Fibroblast of skin of left quadriceps (primary cell): ENCODE data around the gene CPNE1.
"Not testable (repeated sequence)": the region's sequence is repeated elsewhere in the genome, so short reads cannot be mapped to it uniquely, and the experiment has no call there.

Experiments
- DNase-seq, 2 experiments: peaks; one replicate each; pipeline ENCODE4 v3.0.0-alpha.2; 2013; ENCODE audit warnings: low read depth in 2 of 2

Gene CPNE1

DNA sequence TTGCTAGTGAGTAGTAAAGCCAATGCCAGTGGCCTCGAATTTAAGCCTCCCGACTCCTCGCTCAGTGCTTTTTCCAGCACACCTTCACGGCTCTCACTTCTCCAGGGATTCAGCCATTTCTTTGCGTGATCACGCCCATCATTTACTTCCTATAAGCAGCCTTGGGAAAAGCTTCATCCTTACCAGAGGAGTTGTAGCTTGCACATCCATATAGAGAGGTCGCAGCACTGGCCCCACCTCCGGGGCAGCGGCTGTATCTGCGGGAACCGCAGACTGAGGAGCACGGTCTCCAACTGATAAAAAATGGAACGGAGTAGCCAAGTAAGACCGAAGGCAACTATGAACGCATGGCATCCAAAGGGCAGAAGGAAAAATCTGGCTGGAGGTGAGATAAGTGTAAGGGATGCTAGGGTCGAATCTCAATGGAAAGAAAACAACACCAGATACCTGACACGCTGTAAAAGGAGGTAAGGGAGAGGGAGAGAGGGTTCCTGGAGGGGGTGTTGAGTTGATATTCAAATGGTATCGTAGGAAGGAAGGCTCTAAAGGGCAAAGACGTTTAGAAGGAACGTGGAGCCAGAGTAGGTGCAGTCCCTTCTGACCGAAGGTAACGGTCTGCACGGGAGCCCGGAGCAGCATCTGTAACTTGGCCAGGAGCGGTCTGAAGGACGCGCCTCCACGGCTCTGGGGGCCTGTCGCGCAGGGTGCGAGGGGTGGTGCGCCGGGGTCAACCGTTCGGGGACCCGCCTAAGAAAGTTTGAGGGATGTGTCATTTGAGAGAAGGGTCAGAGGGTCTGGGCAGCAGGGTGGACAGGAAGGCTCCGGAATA, 33.8 kb upstream of the CPNE1 start:
- DNase-seq, result no peak

- no peak for DNase-seq
Observed at GRCh38 chr20:35697696-35698297, 33.1 kb upstream of the CPNE1 start.

DNA sequence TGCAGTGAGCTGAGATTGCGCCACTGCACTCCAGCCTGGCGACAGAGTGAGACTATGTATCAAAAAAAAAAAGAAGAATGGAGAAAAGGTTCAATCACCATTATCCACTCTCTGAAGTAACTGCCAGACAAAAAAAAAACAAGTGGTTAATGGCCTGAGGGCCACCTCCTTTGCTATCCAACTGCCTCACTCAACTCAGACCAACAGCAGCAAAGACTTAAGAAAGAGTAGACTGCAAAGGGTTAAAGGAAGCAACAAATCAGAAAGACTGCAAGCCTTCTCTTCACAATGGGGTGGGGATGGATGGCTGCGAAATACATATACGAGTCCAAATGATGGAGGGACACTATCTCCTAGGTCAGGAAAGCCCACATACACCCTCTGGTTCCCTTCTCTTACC, 31.3 kb upstream of the CPNE1 start:
- DNase-seq, result no peak

- DNase-seq, result no peak
Observed at GRCh38 chr20:35695245-35695749, 30.6 kb upstream of the CPNE1 start.

- DNase-seq, result no peak
Observed at GRCh38 chr20:35690265-35690664, 25.6 kb upstream of the CPNE1 start.

- not testable (repeated sequence) for DNase-seq
Observed at GRCh38 chr20:35686872-35687271, 22.2 kb upstream of the CPNE1 start.

DNA sequence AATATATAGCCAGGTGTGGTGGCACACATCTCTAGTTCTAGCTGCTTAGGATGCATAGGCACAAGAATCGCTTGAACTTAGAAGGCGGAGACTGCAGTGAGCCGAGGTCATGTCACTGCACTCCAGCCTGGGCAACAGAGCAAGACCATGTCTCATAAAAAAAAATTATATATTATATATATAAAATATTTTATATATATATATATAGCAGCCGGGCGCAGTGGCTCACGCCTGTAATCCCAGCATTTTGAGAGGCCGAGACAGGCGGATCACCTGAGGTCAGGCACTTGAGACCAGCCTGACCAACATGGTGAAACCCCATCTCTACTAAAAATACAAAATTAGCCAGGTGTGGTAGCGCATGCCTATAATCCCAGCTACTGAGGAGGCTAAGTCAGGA, 20.7 kb upstream of the CPNE1 start:
- DNase-seq, result not testable (repeated sequence)

DNA sequence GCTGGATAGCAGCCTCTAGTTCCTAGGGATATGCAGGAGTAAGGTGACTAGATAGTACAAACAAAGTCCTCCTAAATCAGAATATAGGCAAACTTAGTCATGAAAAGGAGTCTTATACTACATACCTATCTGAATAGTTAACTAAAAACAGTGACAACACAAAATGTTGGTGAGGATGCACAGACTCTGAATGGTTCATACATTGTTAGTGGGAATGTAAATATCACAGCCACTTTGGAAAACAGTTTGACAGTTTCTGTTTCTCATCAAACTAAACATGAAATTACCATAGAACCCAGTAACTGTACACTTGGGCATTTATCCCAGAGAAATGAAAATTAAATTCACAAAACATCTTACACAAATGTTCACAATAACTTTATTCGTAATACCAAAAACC, 17.3 kb upstream of the CPNE1 start:
- no peak for DNase-seq

DNA sequence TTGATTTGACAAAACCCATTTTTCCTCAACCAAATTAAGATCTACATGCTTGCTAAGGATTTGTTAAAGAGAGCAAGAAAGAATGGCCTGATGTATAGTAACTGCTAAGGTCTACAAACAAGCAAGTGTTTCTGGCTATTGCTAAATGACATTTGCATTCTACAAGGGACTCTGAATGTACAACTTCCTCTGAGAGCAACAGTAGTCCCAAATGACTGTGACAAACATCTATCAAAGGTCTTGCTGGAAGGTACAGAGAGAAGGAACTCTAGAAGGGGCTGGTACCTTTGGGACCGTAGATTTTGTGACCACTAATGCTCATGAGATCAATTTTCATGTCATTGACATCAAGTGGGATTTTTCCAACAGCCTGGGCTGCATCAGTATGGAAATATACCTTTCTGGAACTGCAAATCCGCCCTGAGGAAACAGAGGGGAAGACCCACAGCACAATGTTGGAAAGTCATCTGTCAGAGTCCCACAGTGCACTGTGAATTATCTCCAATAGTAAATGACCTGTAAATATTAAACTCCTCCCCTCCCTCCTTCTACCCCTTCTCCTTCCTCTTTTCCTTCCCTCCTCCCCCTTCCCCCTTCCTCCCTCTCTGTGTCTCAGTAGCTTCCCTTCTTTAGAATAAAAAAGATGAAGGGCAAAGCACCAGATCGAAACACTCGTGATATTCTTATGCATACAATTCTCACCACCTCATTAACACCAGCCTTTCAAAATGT, 15.9 kb upstream of the CPNE1 start:
- no peak for DNase-seq

GRCh38 chr20:35674921-35675320, 10.2 kb upstream of the CPNE1 start:
- no peak for DNase-seq

DNA sequence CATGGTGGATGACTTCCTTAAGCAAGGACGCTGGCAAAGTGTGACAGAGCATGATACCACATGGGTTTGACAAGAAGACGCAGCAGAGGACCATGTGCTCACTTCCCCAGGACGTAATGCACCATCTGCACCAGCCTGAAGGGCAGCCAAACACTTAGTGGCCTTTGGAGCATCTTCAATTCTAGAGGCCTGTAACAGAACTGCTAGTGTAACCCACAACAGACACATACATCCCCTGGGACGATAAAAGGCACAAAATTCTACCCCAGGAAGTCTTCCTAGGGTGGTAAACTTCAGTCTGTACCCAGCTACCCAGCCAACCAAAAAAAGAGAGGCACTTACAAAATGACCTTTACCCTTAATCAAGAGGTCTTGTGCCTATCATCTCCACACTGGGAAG, 9.2 kb upstream of the CPNE1 start:
- DNase-seq, result no peak

- no peak for DNase-seq
Observed at GRCh38 chr20:35669681-35670080, 5.0 kb upstream of the CPNE1 start.

- no peak for DNase-seq
Observed at GRCh38 chr20:35669221-35669620, 4.5 kb upstream of the CPNE1 start.

DNA sequence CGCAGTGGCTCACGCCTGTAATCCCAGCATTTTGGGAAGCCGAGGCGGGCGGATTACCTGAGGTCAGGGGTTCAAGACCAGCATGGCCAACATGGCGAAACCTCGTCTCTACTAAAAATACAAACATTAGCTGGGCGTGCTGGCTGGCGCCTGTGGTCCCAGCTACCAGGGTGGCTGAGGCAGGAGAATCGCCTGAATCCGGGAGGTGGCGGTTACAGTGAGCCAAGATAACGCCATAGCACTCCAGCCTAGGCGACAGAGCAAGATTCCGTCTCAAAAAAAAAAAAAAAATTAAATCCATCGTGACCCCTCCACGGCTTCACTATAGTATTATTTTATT, 1.2 kb upstream of the CPNE1 start:
- no peak for DNase-seq

- DNase-seq, result no peak
Observed at GRCh38 chr20:35663516-35664465, 909 bp downstream of the CPNE1 start.

DNA sequence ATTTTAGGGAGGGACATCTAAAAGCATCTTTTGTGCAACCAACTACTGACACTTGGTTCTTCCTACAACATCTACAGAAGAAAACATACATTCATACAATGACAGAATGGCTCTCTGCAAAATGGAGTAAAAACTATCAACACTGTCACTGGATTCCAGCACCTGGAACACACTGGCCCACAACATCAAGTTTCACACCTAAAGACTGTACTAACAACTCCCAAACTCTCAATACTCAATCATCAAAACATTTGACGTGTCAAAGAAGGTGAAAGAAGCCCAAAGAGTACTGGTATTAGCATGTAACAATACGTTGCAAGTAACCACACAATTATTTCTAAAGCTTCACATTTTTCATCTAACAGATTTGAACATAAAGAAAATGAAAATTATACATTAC, 2.1 kb downstream of the CPNE1 start:
- no peak for DNase-seq

DNA sequence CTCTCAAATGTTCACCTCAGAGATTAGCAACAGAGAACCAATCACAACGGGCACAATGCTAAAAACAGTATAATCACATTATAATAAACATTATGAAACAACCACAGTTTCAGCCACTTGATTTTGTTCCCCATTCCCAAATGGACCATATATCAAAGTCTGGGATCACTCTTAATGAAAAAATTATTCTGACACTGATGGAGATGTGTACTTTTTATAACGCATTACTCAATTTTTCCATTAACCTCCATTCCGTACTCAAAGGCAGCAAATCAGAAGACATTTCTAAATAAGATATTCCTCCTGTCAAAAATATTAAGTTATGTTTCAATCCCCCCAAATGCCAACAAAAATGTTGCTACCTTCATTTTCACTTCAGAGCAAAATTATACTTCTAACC, 2.8 kb downstream of the CPNE1 start:
- no peak for DNase-seq

DNA sequence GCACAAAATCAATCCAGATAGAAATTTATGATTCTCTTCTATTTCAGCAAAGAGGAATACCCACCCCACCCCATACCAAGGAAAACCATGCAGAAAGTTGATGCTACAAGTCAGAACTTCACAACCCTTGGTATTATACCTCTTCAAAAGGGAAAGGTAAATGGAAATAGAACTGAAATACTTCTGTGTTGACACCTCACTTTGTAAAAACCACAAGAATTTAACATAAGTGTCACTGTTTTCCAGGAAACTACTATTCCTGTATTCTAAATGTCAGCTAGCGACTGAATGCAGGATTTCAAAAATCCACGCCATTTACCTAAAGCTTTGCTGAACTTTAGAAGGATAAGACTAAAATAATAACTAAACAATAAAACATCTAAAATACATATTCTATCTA, 3.6 kb downstream of the CPNE1 start:
- DNase-seq, result no peak

DNA sequence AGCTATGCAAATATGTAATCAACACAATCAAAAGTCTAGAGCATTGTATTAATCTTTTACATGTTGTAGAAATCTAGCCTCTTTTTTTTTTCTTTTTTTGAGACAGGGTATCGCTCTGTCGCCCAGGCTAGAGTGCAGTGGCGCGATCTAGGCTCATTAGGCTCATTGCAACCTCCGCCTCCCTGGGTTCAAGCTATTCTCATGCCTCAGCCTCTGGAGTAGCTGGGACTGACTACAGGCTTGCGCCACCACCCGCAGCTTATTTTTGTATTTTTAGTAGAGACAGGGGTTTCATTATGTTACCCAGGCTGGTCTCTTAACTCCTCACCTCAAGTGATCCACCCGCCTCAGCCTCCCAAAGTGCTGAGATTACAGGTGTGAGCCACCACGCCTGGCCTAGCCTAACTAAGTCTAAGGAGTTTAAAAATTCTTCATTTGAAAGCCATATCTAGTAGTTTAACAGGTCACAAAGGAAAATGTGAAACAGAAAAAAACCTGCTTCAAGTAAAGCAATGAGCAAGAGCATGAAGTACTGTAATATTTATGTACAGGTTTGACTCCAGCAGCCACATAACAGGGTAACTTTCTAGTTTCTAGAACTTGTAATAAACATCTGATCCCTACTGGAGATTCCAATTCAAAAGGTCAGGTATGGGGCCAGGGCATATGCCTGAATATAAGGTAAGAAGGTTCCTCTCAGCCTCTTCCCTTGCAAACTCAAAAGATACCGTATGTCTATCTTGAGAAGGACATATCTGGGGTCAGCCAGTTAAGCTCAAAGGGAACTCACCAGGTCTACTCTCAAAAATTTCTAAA, 4.4 kb downstream of the CPNE1 start:
- no peak for DNase-seq

DNA sequence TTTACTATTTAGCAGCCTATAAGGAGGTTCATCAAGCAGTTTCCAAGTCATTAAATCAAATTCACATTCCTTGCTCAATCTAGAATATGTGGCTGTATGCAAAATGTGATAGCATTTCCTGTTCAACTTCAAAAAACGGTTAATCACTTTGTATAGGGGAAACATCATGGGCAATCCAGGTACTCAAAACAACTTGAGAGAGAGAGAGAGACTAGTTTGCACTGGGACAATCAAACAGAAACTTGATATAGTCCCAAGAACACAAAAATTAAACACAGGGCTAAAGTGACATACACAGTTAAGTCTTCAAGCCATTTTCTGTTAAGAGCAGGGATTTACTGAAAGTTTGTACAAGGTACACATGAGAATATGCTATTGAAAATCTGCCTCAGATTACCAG, 7.4 kb downstream of the CPNE1 start:
- DNase-seq, result no peak

DNA sequence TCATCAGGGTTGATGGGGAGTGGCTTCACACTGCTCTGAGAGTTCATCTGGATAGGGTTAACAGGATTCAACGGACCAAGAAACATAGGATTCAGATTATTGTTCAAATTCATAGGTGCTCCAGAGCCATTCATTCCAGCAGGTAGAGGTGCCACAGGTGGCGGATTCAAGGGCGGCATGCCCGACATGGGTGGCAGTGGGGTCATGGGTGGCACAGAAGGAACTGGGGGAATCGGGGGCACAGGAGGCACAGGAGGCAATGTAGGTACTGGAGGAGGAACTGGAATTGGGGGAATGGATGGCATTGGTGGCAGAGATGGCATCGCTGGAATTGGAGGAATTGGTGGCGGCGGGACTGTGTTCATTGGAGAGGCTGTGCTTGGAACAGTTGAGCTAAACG, 10.3 kb downstream of the CPNE1 start:
- DNase-seq, result no peak
